Common myeloid progenitor, CD34-positive (primary cell): ENCODE data around the gene RET.

Experiments used
- CTCF ChIA-PET: fragments of 350-600 bp; sonication (Branson Sonifier 250); formaldehyde crosslinking; loops from one replicate; lab custom pipeline; 2021; ENCODE audit warnings: antibody characterized with exemption; lab: Charles Lee
- POLR2A ChIA-PET: fragments of 350-600 bp; sonication (Branson Sonifier 250); formaldehyde crosslinking; loops from one replicate; lab custom pipeline; 2021; ENCODE audit warnings: antibody characterized with exemption; lab: Charles Lee
- DNase-seq, 3 donors: peaks; one replicate each; pipeline versions ENCODE4 v3.0.0 to v3.0.0-alpha.2; 2013
- H3K27ac ChIP-seq, 2 experiments: 1 replicate in 1 of 2; 2 replicates in 1 of 2; pipeline ENCODE4 v1.7.0; 2013; ENCODE audit warnings: inconsistent platforms in 2 of 2, low read length in 2 of 2, mild to moderate bottlenecking in 2 of 2, low read depth in 1 of 2, moderate library complexity in 1 of 2; ENCODE audit not compliant: severe bottlenecking in 2 of 2, insufficient read depth in 1 of 2, poor library complexity in 1 of 2
- H3K27me3 ChIP-seq, 5 experiments: replicated peaks in 2 of 5; 1 replicate in 3 of 5; 2 replicates in 2 of 5; pipeline versions ENCODE4 v1.6.1 to v1.7.0; 2013; ENCODE audit warnings: low read length in 4 of 5, mild to moderate bottlenecking in 2 of 5, moderate library complexity in 2 of 5, inconsistent platforms in 1 of 5; ENCODE audit not compliant: insufficient read depth in 5 of 5, control insufficient read depth in 4 of 5
- H3K36me3 ChIP-seq, 4 experiments: 1 replicate in 2 of 4; 2 replicates in 2 of 4; pipeline versions ENCODE4 v1.6.1 to v1.7.0; 2013; ENCODE audit warnings: low read length in 3 of 4, control low read depth in 1 of 4, mild to moderate bottlenecking in 1 of 4; ENCODE audit not compliant: control insufficient read depth in 4 of 4, insufficient read depth in 4 of 4
- H3K4me1 ChIP-seq, 4 experiments: 1 replicate in 3 of 4; 2 replicates in 1 of 4; pipeline versions ENCODE4 v1.6.1 to v1.7.1; 2013; ENCODE audit warnings: low read length in 3 of 4, mild to moderate bottlenecking in 3 of 4, control low read depth in 1 of 4, inconsistent platforms in 1 of 4, moderate library complexity in 1 of 4; ENCODE audit not compliant: control insufficient read depth in 4 of 4, insufficient read depth in 4 of 4; ENCODE audit errors: control extremely low read depth in 1 of 4
- H3K4me3 ChIP-seq, 7 experiments: 1 replicate in 4 of 7; 2 replicates in 3 of 7; pipeline versions ENCODE4 v1.5.1 to v1.7.0; 2013; ENCODE audit warnings: mild to moderate bottlenecking in 7 of 7, low read length in 6 of 7, moderate library complexity in 6 of 7, inconsistent platforms in 2 of 7, low read depth in 2 of 7, control low read depth in 1 of 7; ENCODE audit not compliant: insufficient read depth in 4 of 7, control insufficient read depth in 1 of 7; ENCODE audit errors: extremely low read depth in 1 of 7
- H3K9me3 ChIP-seq, 5 experiments: 1 replicate in 4 of 5; 2 replicates in 1 of 5; pipeline versions ENCODE4 v1.6.1 to v1.7.1; 2013; ENCODE audit warnings: low read length in 4 of 5, mild to moderate bottlenecking in 2 of 5, inconsistent platforms in 1 of 5, low read depth in 1 of 5, moderate library complexity in 1 of 5; ENCODE audit not compliant: control insufficient read depth in 4 of 5, insufficient read depth in 2 of 5; ENCODE audit errors: control extremely low read depth in 1 of 5
- whole genome bisulfite sequencing: methylation state at CpG from one replicate; pipeline ENCODE4 v1.1.5; 2013; ENCODE audit not compliant: insufficient coverage; 5-methylcytosine and 5-hydroxymethylcytosine counted together

The RET gene

DNA sequence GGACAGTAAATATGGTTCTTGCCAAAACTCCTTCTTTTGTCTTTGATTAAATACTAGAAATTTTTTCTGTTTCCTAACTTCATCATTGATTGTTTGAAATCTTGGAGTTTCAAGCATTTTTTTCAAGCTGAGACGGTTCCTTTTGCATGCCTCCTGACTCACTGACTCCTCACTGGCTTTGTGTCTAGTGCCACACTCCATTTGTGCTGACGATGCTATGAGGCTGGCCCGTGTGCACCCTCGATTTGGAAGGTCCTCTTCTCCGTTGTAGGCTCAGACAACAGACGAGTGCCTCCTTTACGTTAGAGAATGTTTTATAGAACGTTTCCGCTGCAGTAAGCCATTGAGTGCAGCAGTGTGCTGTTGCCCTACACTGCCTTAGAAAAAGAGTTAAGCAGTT lies 50.6 kb downstream of the RET start:
- Histone ChIP-seq H3K9me3 (no peaks in the 10 kb centered on the region), H3K4me3 (no peak overlapping the region), H3K27ac (no peak overlapping the region), H3K4me1 (peaks cover 7 to 80% (median 53%) of the 10 kb centered on the region in 4 experiments), H3K27me3 (no peaks in the 10 kb centered on the region), H3K36me3 (no peaks in the 10 kb centered on the region)
- no peak for DNase-seq
- WGBS = 94% methylated on average over 8 of the region's 9 CpGs
- ChIA-PET CTCF (no interaction called here), POLR2A (no interaction called here)

DNA sequence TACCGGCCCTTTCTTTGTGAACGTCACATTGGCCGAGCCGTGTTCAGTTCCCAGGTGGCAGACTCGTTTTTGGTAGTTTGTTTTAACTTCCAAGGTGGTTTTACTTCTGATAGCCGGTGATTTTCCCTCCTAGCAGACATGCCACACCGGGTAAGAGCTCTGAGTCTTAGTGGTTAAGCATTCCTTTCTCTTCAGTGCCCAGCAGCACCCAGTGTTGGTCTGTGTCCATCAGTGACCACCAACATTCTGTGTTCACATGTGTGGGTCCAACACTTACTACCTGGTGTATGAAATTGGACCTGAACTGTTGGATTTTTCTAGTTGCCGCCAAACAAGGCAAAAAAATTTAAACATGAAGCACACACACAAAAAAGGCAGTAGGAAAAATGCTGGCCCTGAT lies 51.5 kb downstream of the RET start:
- H3K27ac ChIP-seq = no peak overlapping the region
- ChIA-PET CTCF (no interaction called here), POLR2A (no interaction called here)
- no peak overlapping the region for H3K4me3 ChIP-seq
- H3K4me1 ChIP-seq = peaks cover 5 to 78% (median 46%) of the 10 kb centered on the region in 4 experiments
- WGBS = 92% methylated on average over 7 of the region's 8 CpGs
- H3K27me3 ChIP-seq = no peaks in the 10 kb centered on the region
- no peak for DNase-seq
- H3K9me3 ChIP-seq = no peaks in the 10 kb centered on the region
- no peaks in the 10 kb centered on the region for H3K36me3 ChIP-seq

DNA sequence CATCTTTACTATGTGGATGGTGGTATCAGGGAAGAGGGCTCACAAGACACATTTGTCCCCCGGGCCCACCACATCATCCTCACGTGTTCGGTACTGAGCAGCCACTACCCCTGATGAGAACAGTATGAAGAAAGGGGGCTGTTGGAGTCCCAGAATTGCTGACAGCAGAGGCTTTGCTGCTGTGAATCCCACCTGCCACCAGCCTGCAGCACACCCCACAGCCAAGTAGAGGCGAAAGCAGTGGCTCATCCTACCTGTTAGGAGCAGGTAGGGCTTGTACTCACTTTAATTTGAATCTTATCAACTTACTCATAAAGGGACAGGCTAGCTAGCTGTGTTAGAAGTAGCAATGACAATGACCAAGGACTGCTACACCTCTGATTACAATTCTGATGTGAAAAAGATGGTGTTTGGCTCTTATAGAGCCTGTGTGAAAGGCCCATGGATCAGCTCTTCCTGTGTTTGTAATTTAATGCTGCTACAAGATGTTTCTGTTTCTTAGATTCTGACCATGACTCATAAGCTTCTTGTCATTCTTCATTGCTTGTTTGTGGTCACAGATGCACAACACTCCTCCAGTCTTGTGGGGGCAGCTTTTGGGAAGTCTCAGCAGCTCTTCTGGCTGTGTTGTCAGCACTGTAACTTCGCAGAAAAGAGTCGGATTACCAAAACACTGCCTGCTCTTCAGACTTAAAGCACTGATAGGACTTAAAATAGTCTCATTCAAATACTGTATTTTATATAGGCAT lies 52.3 kb downstream of the RET start:
- H3K4me3 ChIP-seq = peak overlapping the region in 3 of 7 experiments; percentile 23 to 49 (median 31)
- peak; percentile 84 to 97 (median 95) for DNase-seq
- H3K9me3 ChIP-seq = no peaks in the 10 kb centered on the region
- no peaks in the 10 kb centered on the region for H3K36me3 ChIP-seq
- ChIA-PET POLR2A (interaction anchor here (0.6 to 2.6 kb wide), 4 partner anchors 8 to 36 kb away, joined by 3 to 17 read pairs (median 4); partner anchors contain the start of gene CSGALNACT2), CTCF (interaction anchor here (0.8 to 2.7 kb wide), 6 partner anchors 8 to 72 kb away, joined by 3 to 16 read pairs (median 4); partner anchors contain the start of gene CSGALNACT2)
- peaks cover 5 to 78% (median 43%) of the 10 kb centered on the region in 4 experiments for H3K4me1 ChIP-seq
- peak overlapping the region; percentile 55 to 77 for H3K27ac ChIP-seq
- 0% methylated on average over 2 of the region's 6 CpGs for WGBS
- no peaks in the 10 kb centered on the region for H3K27me3 ChIP-seq

DNA sequence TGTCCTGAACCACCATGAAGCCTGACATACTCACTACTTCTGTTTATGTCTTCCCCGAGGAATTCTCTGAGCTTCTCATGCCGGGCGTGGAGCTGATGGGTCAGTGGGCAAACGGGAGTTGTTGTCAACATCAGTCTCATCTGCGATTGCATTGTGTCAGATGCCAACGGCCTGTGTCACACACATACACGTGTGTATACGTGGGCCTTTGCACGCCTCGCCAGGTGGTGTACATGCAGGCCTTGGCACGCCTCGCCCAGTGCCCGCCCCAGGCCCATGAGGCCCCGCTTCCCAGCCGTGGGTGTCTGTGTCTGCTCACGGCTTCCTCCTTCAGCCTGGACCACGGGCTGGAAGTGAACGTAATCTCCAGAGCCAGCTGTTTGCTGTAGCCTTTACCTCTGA lies 53.9 kb downstream of the RET start:
- CTCF ChIA-PET = interaction anchor here (1.8 to 2.7 kb wide), 3 partner anchors 8 to 13 kb away, joined by 6 to 16 read pairs (median 10); partner anchors contain the start of gene CSGALNACT2
- Histone ChIP-seq H3K4me1 (peaks cover 5 to 78% (median 43%) of the 10 kb centered on the region in 4 experiments), H3K27me3 (no peaks in the 10 kb centered on the region), H3K4me3 (no peak overlapping the region), H3K9me3 (no peaks in the 10 kb centered on the region), H3K36me3 (no peaks in the 10 kb centered on the region), H3K27ac (no peak overlapping the region)
- 85% methylated on average over 18 of the region's 18 CpGs for WGBS
- POLR2A ChIA-PET = interaction anchor here (0.7 to 2.6 kb wide), 2 partner anchors 10 to 21 kb away, joined by 3 to 17 read pairs; no protein-coding TSS in a partner anchor
- peak in 2 of 3 donors; percentile 53 to 69 for DNase-seq

DNA sequence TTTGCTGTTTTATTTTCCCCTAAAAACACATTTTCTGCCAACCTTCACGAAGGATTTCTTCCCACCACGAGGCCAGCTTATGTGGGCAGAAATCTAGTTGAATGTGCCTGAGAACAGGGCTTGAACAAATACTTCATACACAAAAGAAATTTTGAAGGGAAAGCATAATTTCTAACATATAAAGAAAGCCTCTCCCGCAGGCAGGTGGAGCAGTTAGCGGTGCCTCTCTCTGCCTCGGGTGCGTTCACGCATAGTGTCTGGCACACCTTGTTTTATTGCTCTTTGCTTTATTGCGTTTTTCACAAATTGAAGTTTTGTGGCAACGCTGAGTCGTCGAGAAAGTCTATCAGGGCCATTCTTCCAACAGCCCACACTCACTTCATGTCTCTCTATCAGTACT lies 54.4 kb downstream of the RET start:
- no peak for DNase-seq
- ChIA-PET CTCF (interaction anchor here (2.7 kb wide), 1 partner anchor 10 kb away, joined by 16 read pairs; no protein-coding TSS in a partner anchor), POLR2A (interaction anchor here (2.6 kb wide), 1 partner anchor 10 kb away, joined by 17 read pairs; no protein-coding TSS in a partner anchor)

DNA sequence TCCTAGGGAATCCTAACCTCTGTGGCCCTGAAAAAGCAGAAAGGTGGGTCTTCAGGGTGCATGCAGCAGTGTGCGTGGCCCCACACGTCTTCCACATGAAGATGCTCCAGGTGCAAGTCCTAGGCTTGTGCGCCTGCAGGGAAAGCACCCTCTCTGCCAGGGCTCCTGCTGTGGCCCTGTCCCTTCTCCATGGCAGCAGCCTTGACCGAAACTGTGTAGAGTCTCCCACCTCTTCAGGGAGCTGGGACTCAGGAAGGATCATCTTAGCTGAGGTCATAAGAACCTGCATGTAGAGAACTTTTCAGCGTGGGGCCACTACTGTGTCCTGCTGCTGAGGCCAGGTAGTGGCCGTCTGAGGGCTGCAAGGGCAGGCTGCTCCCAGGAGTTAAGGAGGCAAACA lies 55.0 kb downstream of the RET start:
- H3K4me1 ChIP-seq = peaks cover 5 to 76% (median 44%) of the 10 kb centered on the region in 4 experiments
- ChIA-PET CTCF (interaction anchor here (1.0 to 2.1 kb wide), 6 partner anchors 8 to 161 kb away, joined by 3 to 16 read pairs (median 3); no protein-coding TSS in a partner anchor), POLR2A (no interaction called here)
- H3K27ac ChIP-seq = no peak overlapping the region
- no peaks in the 10 kb centered on the region for H3K36me3 ChIP-seq
- DNase-seq = no peak
- no peaks in the 10 kb centered on the region for H3K9me3 ChIP-seq
- H3K4me3 ChIP-seq = no peak overlapping the region
- H3K27me3 ChIP-seq = no peaks in the 10 kb centered on the region
- 94% methylated on average over 6 of the region's 6 CpGs for WGBS

More for the DNA sequence above, 54.4 kb downstream of the RET start:
- Histone ChIP-seq H3K27me3 (no peaks in the 10 kb centered on the region), H3K36me3 (no peaks in the 10 kb centered on the region), H3K27ac (no peak overlapping the region), H3K9me3 (no peaks in the 10 kb centered on the region), H3K4me3 (no peak overlapping the region), H3K4me1 (peaks cover 5 to 79% (median 43%) of the 10 kb centered on the region in 4 experiments)
- WGBS = 96% methylated on average over 8 of the region's 11 CpGs
